ENCODE results near the gene SMAP1.

- no peak for TF ChIP-seq POLR2A (IDR thresholded peaks at IDR 0.05)
- TF ChIP-seq, protein P1, sequence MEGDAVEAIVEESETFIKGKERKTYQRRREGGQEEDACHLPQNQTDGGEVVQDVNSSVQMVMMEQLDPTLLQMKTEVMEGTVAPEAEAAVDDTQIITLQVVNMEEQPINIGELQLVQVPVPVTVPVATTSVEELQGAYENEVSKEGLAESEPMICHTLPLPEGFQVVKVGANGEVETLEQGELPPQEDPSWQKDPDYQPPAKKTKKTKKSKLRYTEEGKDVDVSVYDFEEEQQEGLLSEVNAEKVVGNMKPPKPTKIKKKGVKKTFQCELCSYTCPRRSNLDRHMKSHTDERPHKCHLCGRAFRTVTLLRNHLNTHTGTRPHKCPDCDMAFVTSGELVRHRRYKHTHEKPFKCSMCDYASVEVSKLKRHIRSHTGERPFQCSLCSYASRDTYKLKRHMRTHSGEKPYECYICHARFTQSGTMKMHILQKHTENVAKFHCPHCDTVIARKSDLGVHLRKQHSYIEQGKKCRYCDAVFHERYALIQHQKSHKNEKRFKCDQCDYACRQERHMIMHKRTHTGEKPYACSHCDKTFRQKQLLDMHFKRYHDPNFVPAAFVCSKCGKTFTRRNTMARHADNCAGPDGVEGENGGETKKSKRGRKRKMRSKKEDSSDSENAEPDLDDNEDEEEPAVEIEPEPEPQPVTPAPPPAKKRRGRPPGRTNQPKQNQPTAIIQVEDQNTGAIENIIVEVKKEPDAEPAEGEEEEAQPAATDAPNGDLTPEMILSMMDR (IDR thresholded peaks at IDR 0.05 in 4 of 5, conservative IDR thresholded peaks at IDR 0.05 in 1 of 5) = no peak
Measured at GRCh38 chr6:70669133-70669532, 1.4 kb downstream of the SMAP1 start.
